GM21447 (cell line): ENCODE results near the gene MCF2L2.
A peak's percentile ranks its signal among the peaks of the same experiment; 100 is the strongest.
"Not testable (repeated sequence)": the region's sequence is repeated elsewhere in the genome, so short reads cannot be mapped to it uniquely, and the experiment has no call there.

Source experiments
- ATAC-seq: cut with Tn5 transposase; IDR thresholded peaks from one replicate; pipeline ENCODE4 v1.9.1; 2021; ENCODE audit not compliant: unreplicated experiment

The MCF2L2 gene

GRCh38 chr3:183428447-183429211 lies at the start of gene MCF2L2:
MCF2L2 (minus strand) TSS chr3:183428619; CDS start chr3:183427977, 642 bp downstream.
- peak; percentile 65 for ATAC-seq

GRCh38 chr3:183477801-183478456 lies 49.5 kb upstream of the MCF2L2 start:
- ATAC-seq: no peak

- not testable (repeated sequence) for ATAC-seq
Measured at GRCh38 chr3:183475764-183476162, 47.3 kb upstream of the MCF2L2 start.

- no peak for ATAC-seq
Measured at GRCh38 chr3:183475016-183475763, 46.8 kb upstream of the MCF2L2 start.

- ATAC-seq: no peak
Measured at GRCh38 chr3:183473969-183474368, 45.5 kb upstream of the MCF2L2 start.

- no peak for ATAC-seq
Measured at GRCh38 chr3:183472155-183472554, 43.7 kb upstream of the MCF2L2 start.

- no peak for ATAC-seq
Measured at GRCh38 chr3:183468424-183468823, 40.0 kb upstream of the MCF2L2 start.

- ATAC-seq: no peak
Measured at GRCh38 chr3:183466575-183466974, 38.2 kb upstream of the MCF2L2 start.

- ATAC-seq: not testable (repeated sequence)
Measured at GRCh38 chr3:183465710-183466109, 37.3 kb upstream of the MCF2L2 start.

GRCh38 chr3:183464480-183464879 lies 36.1 kb upstream of the MCF2L2 start:
- ATAC-seq: no peak

GRCh38 chr3:183460081-183461055 lies 31.9 kb upstream of the MCF2L2 start:
- no peak for ATAC-seq

GRCh38 chr3:183455089-183455488 lies 26.7 kb upstream of the MCF2L2 start:
- ATAC-seq: no peak

- no peak for ATAC-seq
Measured at GRCh38 chr3:183454064-183454463, 25.6 kb upstream of the MCF2L2 start.

GRCh38 chr3:183449791-183450190 lies 21.4 kb upstream of the MCF2L2 start:
- no peak for ATAC-seq

GRCh38 chr3:183449391-183449790 lies 21.0 kb upstream of the MCF2L2 start:
- no peak for ATAC-seq

- no peak for ATAC-seq
Measured at GRCh38 chr3:183448369-183449128, 20.1 kb upstream of the MCF2L2 start.

- ATAC-seq: peak; percentile 60
Measured at GRCh38 chr3:183447206-183448001, 19.0 kb upstream of the MCF2L2 start.

GRCh38 chr3:183446838-183447205 lies 18.4 kb upstream of the MCF2L2 start:
- ATAC-seq: no peak

GRCh38 chr3:183444748-183445147 lies 16.3 kb upstream of the MCF2L2 start:
- ATAC-seq: no peak
